Effector memory CD4-positive, alpha-beta T cell (primary cell): ENCODE results near the gene LCN1.
"Not testable (repeated sequence)": the region's sequence is repeated elsewhere in the genome, so short reads cannot be mapped to it uniquely, and the experiment has no call there.

ENCODE experiments used
- DNase-seq, 3 donors: peaks; one replicate each; pipeline ENCODE4 v3.0.0-alpha.2; 2020
- H3K27ac ChIP-seq: 2 replicates; pipeline ENCODE4 v1.7.0; 2013; ENCODE audit warnings: mild to moderate bottlenecking, low read length, moderate library complexity; ENCODE audit not compliant: insufficient read depth, poor library complexity, severe bottlenecking
- H3K27me3 ChIP-seq: replicated peaks from 2 replicates; pipeline ENCODE4 v1.7.0; 2013; ENCODE audit warnings: mild to moderate bottlenecking, low read length; ENCODE audit not compliant: insufficient read depth, control insufficient read depth, poor library complexity, severe bottlenecking
- H3K36me3 ChIP-seq: 2 replicates; pipeline ENCODE4 v1.7.0; 2013; ENCODE audit warnings: mild to moderate bottlenecking, low read length, moderate library complexity; ENCODE audit not compliant: control insufficient read depth, insufficient read depth
- H3K4me1 ChIP-seq: 2 replicates; pipeline ENCODE4 v1.7.0; 2013; ENCODE audit warnings: low read length, mild to moderate bottlenecking; ENCODE audit not compliant: control insufficient read depth, insufficient read depth, poor library complexity, severe bottlenecking
- H3K4me3 ChIP-seq: 2 replicates; pipeline ENCODE4 v1.7.0; 2013; ENCODE audit warnings: low read length, low read depth, mild to moderate bottlenecking; ENCODE audit not compliant: insufficient read depth, poor library complexity, severe bottlenecking
- H3K9me3 ChIP-seq: 2 replicates; pipeline ENCODE4 v1.7.0; 2013; ENCODE audit warnings: mild to moderate bottlenecking, low read length, moderate library complexity; ENCODE audit not compliant: control insufficient read depth

LCN1 gene

DNA sequence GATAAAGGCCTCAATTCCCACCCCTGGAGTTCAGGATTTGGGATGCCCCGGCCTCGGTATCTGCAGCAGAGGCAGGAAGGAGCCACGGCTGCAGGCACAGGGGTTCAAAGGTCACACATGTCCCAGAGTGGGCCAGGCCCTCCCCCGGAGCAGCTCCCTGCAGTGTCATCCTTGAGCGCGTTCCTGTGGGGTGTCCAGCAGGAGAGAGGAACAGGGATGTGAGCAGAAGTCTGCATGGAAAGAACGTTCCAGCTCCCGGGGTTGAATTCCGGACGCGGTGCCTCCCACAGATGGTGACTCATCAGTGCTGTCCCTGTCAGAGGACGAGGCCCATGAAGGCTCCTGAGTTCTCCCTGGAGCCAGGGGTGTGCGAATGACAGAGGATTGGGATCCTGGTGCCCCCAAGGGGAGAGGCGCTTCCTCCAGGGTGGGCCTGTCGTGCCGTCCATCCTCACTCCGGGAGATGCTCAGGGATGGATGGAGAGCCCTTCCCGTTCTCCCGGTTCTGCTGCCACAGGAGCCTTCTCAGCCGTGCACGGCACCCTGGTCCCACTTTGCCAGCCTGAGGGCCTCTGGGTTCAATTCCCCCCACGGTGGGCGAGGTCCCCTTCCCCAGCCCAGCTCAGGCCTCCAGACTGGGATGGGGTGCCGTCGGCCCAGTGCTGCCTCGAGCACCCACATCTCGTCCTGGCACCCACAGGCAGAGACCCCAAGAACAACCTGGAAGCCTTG is 3.1 kb downstream of the LCN1 start:
- no peak overlapping the region for H3K27ac ChIP-seq
- DNase-seq = no peak

DNA sequence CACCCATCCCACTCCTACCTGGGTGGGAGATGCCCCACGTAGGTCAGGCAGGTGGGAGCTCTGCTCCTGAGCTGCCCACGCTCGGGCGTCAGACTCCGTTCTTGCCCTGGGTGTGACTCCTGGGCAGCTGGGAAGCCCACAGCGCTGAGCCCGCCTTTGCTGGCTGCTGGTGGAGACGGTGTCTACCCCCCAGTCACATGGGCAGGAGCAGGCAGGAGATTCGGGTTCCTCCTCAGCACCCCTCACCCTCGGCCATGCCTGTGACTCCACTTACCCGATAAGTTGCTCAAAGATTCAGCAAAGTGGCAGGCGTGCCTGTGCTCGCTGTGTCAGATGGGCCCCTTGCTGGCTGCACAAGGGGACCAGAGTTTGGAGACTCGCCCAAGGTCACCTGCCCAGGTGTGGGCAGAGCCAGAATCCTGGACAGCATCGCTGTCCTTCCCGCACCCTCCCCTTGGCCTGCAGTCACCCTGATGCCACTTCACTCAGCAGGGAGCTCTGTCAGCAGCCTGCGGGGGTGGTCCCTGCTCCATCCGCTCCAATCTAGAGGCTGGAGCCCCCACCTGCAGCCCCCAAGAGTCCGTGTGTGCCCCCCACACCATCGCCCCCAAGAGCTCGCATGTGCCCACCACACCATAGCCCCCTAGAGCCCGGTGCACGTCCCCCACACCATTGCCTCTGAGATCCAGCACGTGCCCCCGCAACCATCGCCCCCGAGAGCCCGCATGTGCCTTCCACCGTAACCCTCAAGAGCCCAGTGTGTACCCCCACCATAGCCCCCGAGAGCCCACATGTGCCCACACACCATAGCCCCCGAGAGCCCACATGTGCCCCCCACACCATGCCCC is 4.2 kb downstream of the LCN1 start:
- H3K36me3 ChIP-seq = no peaks in the 10 kb centered on the region

More for the DNA sequence above, 3.1 kb downstream of the LCN1 start:
- H3K27me3 ChIP-seq = no peaks in the 10 kb centered on the region
- H3K4me3 ChIP-seq = no peak overlapping the region
- no peaks in the 10 kb centered on the region for H3K9me3 ChIP-seq
- no peaks in the 10 kb centered on the region for H3K36me3 ChIP-seq
- H3K4me1 ChIP-seq = no peaks in the 10 kb centered on the region

DNA sequence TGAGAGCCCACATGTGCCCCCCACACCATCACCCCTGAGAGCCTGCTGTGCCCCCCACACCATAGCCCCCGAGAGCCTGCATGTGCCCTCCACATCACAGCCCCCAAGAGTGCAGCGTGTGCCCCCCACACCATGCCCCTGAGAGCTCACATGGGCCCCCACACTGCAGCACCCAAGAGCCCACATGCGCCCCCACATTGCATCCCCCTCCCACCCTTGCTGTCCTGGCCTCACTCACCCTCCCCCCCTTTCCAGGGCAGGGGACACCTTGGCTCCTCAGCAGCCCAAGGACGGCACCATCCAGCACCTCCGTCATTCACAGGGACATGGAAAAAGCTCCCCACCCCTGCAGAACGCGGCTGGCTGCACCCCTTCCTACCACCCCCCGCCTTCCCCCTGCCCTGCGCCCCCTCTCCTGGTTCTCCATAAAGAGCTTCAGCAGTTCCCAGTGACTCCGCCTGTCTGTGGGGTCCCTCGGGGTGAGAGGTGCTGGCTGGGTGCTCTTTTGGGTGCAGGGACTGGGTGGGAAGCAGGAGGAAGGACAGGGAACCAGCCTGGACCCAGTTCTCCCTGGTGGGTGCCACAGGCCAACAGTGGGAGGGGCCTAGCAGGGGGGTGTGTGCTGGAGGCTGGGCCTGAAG is 5.0 kb downstream of the LCN1 start:
- H3K27me3 ChIP-seq = no peaks in the 10 kb centered on the region
- no peaks in the 10 kb centered on the region for H3K36me3 ChIP-seq
- DNase-seq = no peak
- no peak overlapping the region for H3K27ac ChIP-seq
- H3K9me3 ChIP-seq = no peaks in the 10 kb centered on the region
- no peaks in the 10 kb centered on the region for H3K4me1 ChIP-seq
- H3K4me3 ChIP-seq = no peak overlapping the region

More for the DNA sequence above, 4.2 kb downstream of the LCN1 start:
- no peak for DNase-seq
- H3K9me3 ChIP-seq = no peaks in the 10 kb centered on the region
- no peaks in the 10 kb centered on the region for H3K27me3 ChIP-seq
- no peak overlapping the region for H3K4me3 ChIP-seq
- no peaks in the 10 kb centered on the region for H3K4me1 ChIP-seq
- H3K27ac ChIP-seq = no peak overlapping the region

DNA sequence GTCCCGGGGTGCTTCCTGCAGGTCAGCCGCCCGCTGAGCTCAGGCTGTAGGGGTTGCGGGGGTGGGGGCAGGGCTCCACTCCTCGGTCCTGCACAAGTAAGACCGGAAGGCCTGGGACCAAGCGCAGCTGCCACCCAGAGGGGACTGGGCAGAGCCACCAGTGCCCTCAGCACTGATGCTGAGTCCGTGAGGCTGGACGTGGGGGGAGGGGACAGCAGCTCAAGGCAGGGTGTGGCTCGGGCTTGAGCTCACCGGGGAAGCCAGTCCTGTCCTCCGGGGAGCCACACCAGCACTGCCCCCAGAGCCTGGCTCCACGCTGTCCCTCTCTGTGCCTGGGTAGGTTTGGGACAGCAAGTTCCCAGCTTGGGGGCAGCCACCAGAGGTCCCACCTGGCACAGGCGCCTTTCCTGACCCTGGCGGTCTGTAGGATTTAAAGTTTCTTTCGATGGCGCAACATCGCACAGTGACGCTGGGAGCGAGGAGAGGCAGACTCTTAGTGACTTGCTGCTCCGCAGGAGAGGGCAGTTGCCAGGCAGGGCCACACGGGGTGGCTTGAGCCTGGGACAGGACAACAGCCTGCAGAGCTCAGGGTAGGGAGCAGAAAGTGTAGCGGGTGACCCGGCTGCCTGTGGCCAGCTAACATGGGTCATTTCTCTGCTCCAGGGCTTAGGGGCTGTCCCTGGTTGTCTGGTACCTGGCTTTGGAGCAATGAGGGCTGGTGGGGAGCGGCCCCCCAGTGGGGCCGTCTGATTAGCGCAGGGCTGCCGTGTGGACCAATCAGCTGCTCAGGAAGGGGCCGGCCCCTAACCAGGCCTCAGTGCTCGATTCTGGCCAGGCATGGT is 5.7 kb downstream of the LCN1 start:
- Histone ChIP-seq H3K27ac (no peak overlapping the region), H3K4me3 (no peak overlapping the region), H3K36me3 (no peaks in the 10 kb centered on the region), H3K9me3 (no peaks in the 10 kb centered on the region), H3K27me3 (no peaks in the 10 kb centered on the region), H3K4me1 (no peaks in the 10 kb centered on the region)
- DNase-seq = no peak

DNA sequence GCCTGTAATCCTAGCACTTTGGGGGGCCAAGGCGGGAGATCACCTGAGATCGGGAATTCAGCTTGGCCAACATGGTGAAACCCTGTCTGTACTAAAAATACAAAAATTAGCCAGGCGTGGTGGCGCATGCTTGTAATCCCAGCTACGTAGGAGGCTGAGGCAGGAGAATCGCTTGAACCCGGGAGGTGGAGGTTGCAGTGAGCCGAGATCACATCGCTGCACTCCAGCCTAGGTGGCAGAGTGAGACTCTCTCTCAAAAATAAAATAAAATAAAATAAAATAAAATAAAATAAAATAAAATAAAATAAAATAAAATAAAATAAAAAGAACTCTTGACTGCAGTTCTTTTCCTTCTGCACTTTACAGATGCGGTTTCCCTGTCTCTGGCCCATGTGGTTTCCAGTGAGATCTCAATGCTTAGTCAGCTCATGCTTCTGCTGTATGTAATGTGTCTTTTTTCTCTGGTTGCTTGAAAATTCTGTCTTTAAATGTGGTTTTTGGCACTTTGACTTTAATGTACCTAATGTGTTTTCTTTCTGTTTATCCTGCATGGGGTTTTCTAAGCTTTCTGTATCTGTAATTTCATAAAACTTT is 7.7 kb downstream of the LCN1 start:
- H3K4me1 ChIP-seq, H3K36me3 ChIP-seq, H3K27ac ChIP-seq, DNase-seq, H3K27me3 ChIP-seq, H3K4me3 ChIP-seq, H3K9me3 ChIP-seq: not testable (repeated sequence)

DNA sequence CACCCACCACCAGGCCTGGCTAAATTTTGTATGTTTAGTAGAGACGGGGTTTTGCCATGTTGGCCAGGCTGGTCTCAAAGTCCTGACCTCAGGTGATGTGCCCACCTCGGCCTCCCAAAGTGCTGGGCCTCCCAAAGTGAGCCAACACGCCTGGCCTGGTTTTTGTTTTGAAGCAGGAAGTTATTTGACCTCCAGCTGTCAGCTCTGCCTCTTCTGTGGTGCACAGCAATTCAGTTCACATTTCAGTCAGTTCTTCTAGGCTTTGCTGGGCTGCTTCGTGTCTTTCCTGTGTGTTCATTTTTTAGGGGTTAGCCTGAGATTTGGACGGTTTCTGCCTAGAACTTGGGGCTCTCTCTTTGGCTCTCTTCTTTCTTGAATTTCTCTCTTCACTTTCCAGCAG is 8.9 kb downstream of the LCN1 start:
- H3K27ac ChIP-seq = no peak overlapping the region
- no peaks in the 10 kb centered on the region for H3K9me3 ChIP-seq
- no peaks in the 10 kb centered on the region for H3K27me3 ChIP-seq
- H3K36me3 ChIP-seq = no peaks in the 10 kb centered on the region
- DNase-seq = no peak
- no peaks in the 10 kb centered on the region for H3K4me1 ChIP-seq
- H3K4me3 ChIP-seq = no peak overlapping the region

DNA sequence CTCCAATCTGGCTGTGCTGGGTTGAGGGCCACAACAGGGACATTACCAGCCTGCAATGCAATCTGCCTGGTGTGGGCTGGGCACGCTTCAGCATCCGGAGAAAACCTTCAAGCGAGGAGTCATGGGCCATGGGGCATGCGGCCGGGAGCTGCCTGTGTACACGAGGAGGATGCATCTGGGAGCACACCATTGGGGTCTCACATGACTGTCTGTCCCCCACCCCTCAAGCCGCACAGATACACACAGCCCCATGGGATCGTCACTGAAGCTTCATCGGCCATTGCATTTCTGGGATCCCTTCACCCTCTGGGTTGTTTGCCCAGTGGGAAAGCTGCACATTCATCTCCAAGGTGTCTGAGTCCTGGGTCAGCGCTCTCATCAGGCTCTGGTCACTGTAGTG is 9.9 kb downstream of the LCN1 start:
- Histone ChIP-seq H3K9me3 (no peaks in the 10 kb centered on the region), H3K27ac (no peak overlapping the region), H3K4me3 (no peak overlapping the region), H3K36me3 (no peaks in the 10 kb centered on the region), H3K4me1 (no peaks in the 10 kb centered on the region), H3K27me3 (no peaks in the 10 kb centered on the region)
- no peak for DNase-seq

DNA sequence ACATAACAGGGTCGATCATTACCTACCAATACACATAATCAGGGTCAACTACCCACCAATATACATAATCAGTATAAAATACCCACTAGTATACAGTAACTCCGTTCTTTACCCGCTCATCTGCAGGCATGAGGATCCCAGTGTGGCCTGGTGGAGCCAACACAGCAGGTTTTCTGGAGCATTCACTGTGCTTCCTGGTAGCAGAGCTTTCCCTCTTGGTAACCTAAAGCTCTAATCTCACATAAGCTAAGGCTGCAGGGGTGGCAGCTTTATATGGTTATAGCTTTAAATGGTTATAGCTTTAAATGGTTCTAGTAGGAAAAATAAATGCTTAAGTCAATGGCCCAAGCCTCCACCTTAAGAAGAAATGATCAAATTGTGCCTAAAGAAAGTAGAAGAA is 11.9 kb downstream of the LCN1 start:
- Histone ChIP-seq H3K36me3 (no peaks in the 10 kb centered on the region), H3K9me3 (no peaks in the 10 kb centered on the region)

DNA sequence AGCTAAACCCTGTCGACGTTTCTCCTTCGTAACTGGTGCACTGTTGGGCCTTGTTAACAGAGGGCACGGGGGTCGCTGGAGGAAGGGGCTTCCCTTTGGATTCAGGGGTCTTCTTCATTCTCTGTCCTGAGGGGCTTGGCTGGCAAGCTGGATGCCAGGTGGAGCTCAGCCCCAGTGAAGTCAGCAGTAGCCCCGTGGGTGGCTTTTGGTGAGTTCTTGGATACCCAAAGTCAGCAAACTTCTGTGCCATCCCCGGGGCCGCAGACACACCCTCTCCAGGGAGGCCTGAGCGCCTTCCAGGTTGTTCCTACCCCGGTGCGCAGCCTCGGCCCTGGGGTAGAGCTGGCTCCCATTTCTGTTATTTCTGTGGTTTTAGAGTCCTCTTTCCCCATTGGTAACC is 12.4 kb downstream of the LCN1 start:
- no peaks in the 10 kb centered on the region for H3K36me3 ChIP-seq
- H3K4me3 ChIP-seq = no peak overlapping the region
- DNase-seq = no peak
- H3K27me3 ChIP-seq = no peaks in the 10 kb centered on the region
- H3K9me3 ChIP-seq = no peaks in the 10 kb centered on the region
- no peak overlapping the region for H3K27ac ChIP-seq
- no peaks in the 10 kb centered on the region for H3K4me1 ChIP-seq

More for the DNA sequence above, 11.9 kb downstream of the LCN1 start:
- H3K27me3 ChIP-seq = no peaks in the 10 kb centered on the region
- no peak overlapping the region for H3K27ac ChIP-seq
- no peak for DNase-seq
- H3K4me3 ChIP-seq = no peak overlapping the region
- no peaks in the 10 kb centered on the region for H3K4me1 ChIP-seq
